ENCODE measurements around the gene CEND1. TPM values are rescaled to one million over a fixed set of nuclear protein-coding genes. Genes with fewer than 3 reads are reported as not detected.

CEND1 gene
- total and polyA plus RNA-seq, 4 donors, result 13.0 to 176 (median 92.5) TPM

- DNase-seq (ENCODE audit: low read depth in 4 of 6, low spot score in 6 of 6), result no peak
- WGBS (ENCODE audit: insufficient coverage), result 67% methylated on average over 4 of the region's 9 CpGs
- peaks cover 36% of the 10 kb centered on the region for H3K27me3 ChIP-seq (ENCODE audit: control insufficient read depth, insufficient read depth, low read length)
- H3K4me3 ChIP-seq (ENCODE audit: low read depth, low read length), result peak overlapping the region; percentile 65
- peak overlapping the region; percentile 61 for H3K27ac ChIP-seq (ENCODE audit: low read depth, low read length)
- no peaks in the 10 kb centered on the region for H3K9me3 ChIP-seq (ENCODE audit: control insufficient read depth, insufficient read depth, low read length)
- peaks cover 66% of the 10 kb centered on the region for H3K4me1 ChIP-seq (ENCODE audit: control insufficient read depth, insufficient read depth, low read length)
- H3K36me3 ChIP-seq (ENCODE audit: control insufficient read depth, insufficient read depth, low read length), result peaks cover 50% of the 10 kb centered on the region
Measured at GRCh38 chr11:833849-834311, 44.0 kb upstream of the CEND1 start.

GRCh38 chr11:833114-833791, 43.4 kb upstream of the CEND1 start:
- Histone ChIP-seq H3K27ac (ENCODE audit: low read depth, low read length) (peak overlapping the region; percentile 57), H3K4me3 (ENCODE audit: low read depth, low read length) (peak overlapping the region; percentile 65), H3K9me3 (ENCODE audit: control insufficient read depth, insufficient read depth, low read length) (no peaks in the 10 kb centered on the region), H3K4me1 (ENCODE audit: control insufficient read depth, insufficient read depth, low read length) (peaks cover 67% of the 10 kb centered on the region), H3K36me3 (ENCODE audit: control insufficient read depth, insufficient read depth, low read length) (peaks cover 44% of the 10 kb centered on the region), H3K27me3 (ENCODE audit: control insufficient read depth, insufficient read depth, low read length) (peaks cover 42% of the 10 kb centered on the region)
- under 1% methylated on average over 54 of the region's 55 CpGs for whole genome bisulfite sequencing (ENCODE audit: insufficient coverage)
- DNase-seq (ENCODE audit: low read depth in 4 of 6, low spot score in 6 of 6), result peak in 2 of 6 donors; percentile 64 to 70

GRCh38 chr11:832529-833113, 42.7 kb upstream of the CEND1 start, which contains the start of gene CD151:
TSS of gene CD151 (plus strand) at chr11:832952. CDS start at chr11:836070, 3,118 bp downstream.
- WGBS (ENCODE audit: insufficient coverage), result under 1% methylated on average over 44 of the region's 67 CpGs
- Histone ChIP-seq H3K4me3 (ENCODE audit: low read depth, low read length) (peak within 1 kb of the TSS; percentile 65), H3K27me3 (ENCODE audit: control insufficient read depth, insufficient read depth, low read length) (peaks cover 48% of the 10 kb centered on the region), H3K27ac (ENCODE audit: low read depth, low read length) (peak within 1 kb of the TSS; percentile 57), H3K4me1 (ENCODE audit: control insufficient read depth, insufficient read depth, low read length) (peaks cover 73% of the 10 kb centered on the region), H3K36me3 (ENCODE audit: control insufficient read depth, insufficient read depth, low read length) (peaks cover 38% of the 10 kb centered on the region), H3K9me3 (ENCODE audit: control insufficient read depth, insufficient read depth, low read length) (no peaks in the 10 kb centered on the region)
- peak in 2 of 6 donors; percentile 78 to 80 for DNase-seq (ENCODE audit: low read depth in 4 of 6, low spot score in 6 of 6)

- DNase-seq (ENCODE audit: low read depth in 4 of 6, low spot score in 6 of 6), result no peak
- peaks cover 52% of the 10 kb centered on the region for H3K27me3 ChIP-seq (ENCODE audit: control insufficient read depth, insufficient read depth, low read length)
- peaks cover 77% of the 10 kb centered on the region for H3K4me1 ChIP-seq (ENCODE audit: control insufficient read depth, insufficient read depth, low read length)
- 53% methylated on average over 15 of the region's 23 CpGs for WGBS (ENCODE audit: insufficient coverage)
- no peaks in the 10 kb centered on the region for H3K9me3 ChIP-seq (ENCODE audit: control insufficient read depth, insufficient read depth, low read length)
- H3K36me3 ChIP-seq (ENCODE audit: control insufficient read depth, insufficient read depth, low read length), result peaks cover 32% of the 10 kb centered on the region
- H3K4me3 ChIP-seq (ENCODE audit: low read depth, low read length), result peak overlapping the region; percentile 41
- peak overlapping the region; percentile 15 for H3K27ac ChIP-seq (ENCODE audit: low read depth, low read length)
Measured at GRCh38 chr11:831961-832528, 42.2 kb upstream of the CEND1 start.

- Histone ChIP-seq H3K4me3 (ENCODE audit: low read depth, low read length) (no peak overlapping the region), H3K27me3 (ENCODE audit: control insufficient read depth, insufficient read depth, low read length) (peaks cover 58% of the 10 kb centered on the region), H3K9me3 (ENCODE audit: control insufficient read depth, insufficient read depth, low read length) (no peaks in the 10 kb centered on the region), H3K36me3 (ENCODE audit: control insufficient read depth, insufficient read depth, low read length) (peaks cover 24% of the 10 kb centered on the region), H3K27ac (ENCODE audit: low read depth, low read length) (no peak overlapping the region), H3K4me1 (ENCODE audit: control insufficient read depth, insufficient read depth, low read length) (peaks cover 83% of the 10 kb centered on the region)
- DNase-seq (ENCODE audit: low read depth in 4 of 6, low spot score in 6 of 6), result no peak
- 20% methylated on average over 29 of the region's 31 CpGs for WGBS (ENCODE audit: insufficient coverage)
Measured at GRCh38 chr11:831118-831864, 41.4 kb upstream of the CEND1 start.

- H3K27ac ChIP-seq (ENCODE audit: low read depth, low read length), result no peak overlapping the region
- peaks cover 66% of the 10 kb centered on the region for H3K27me3 ChIP-seq (ENCODE audit: control insufficient read depth, insufficient read depth, low read length)
- peaks cover 26% of the 10 kb centered on the region for H3K36me3 ChIP-seq (ENCODE audit: control insufficient read depth, insufficient read depth, low read length)
- H3K4me1 ChIP-seq (ENCODE audit: control insufficient read depth, insufficient read depth, low read length), result peaks cover 86% of the 10 kb centered on the region
- 2% methylated on average over 75 of the region's 78 CpGs for WGBS (ENCODE audit: insufficient coverage)
- peak overlapping the region; percentile 31 for H3K4me3 ChIP-seq (ENCODE audit: low read depth, low read length)
- no peaks in the 10 kb centered on the region for H3K9me3 ChIP-seq (ENCODE audit: control insufficient read depth, insufficient read depth, low read length)
- DNase-seq (ENCODE audit: low read depth in 4 of 6, low spot score in 6 of 6), result peak in 2 of 6 donors; percentile 82 to 84
Measured at GRCh38 chr11:830295-831117, 40.6 kb upstream of the CEND1 start.

- peak overlapping the region; percentile 12 for H3K4me3 ChIP-seq (ENCODE audit: low read depth, low read length)
- 2% methylated on average over 39 of the region's 39 CpGs for WGBS (ENCODE audit: insufficient coverage)
- H3K27me3 ChIP-seq (ENCODE audit: control insufficient read depth, insufficient read depth, low read length), result peaks cover 72% of the 10 kb centered on the region
- no peak for DNase-seq (ENCODE audit: low read depth in 4 of 6, low spot score in 6 of 6)
- H3K36me3 ChIP-seq (ENCODE audit: control insufficient read depth, insufficient read depth, low read length), result peaks cover 29% of the 10 kb centered on the region
- no peak overlapping the region for H3K27ac ChIP-seq (ENCODE audit: low read depth, low read length)
- H3K4me1 ChIP-seq (ENCODE audit: control insufficient read depth, insufficient read depth, low read length), result peaks cover 82% of the 10 kb centered on the region
- no peaks in the 10 kb centered on the region for H3K9me3 ChIP-seq (ENCODE audit: control insufficient read depth, insufficient read depth, low read length)
Measured at GRCh38 chr11:829847-830294, 40.0 kb upstream of the CEND1 start.

- no peaks in the 10 kb centered on the region for H3K9me3 ChIP-seq (ENCODE audit: control insufficient read depth, insufficient read depth, low read length)
- H3K36me3 ChIP-seq (ENCODE audit: control insufficient read depth, insufficient read depth, low read length), result peaks cover 29% of the 10 kb centered on the region
- 17% methylated on average over 40 of the region's 40 CpGs for WGBS (ENCODE audit: insufficient coverage)
- H3K4me3 ChIP-seq (ENCODE audit: low read depth, low read length), result peak overlapping the region; percentile 12
- H3K27ac ChIP-seq (ENCODE audit: low read depth, low read length), result peak overlapping the region; percentile 25
- H3K27me3 ChIP-seq (ENCODE audit: control insufficient read depth, insufficient read depth, low read length), result peaks cover 75% of the 10 kb centered on the region
- H3K4me1 ChIP-seq (ENCODE audit: control insufficient read depth, insufficient read depth, low read length), result peaks cover 81% of the 10 kb centered on the region
- no peak for DNase-seq (ENCODE audit: low read depth in 4 of 6, low spot score in 6 of 6)
Measured at GRCh38 chr11:829176-829846, 39.4 kb upstream of the CEND1 start.

Measured in spinal cord (tissue), 10 donors.